Posterior cingulate gyrus (tissue), 11 donors: ENCODE data around the gene OR10G7.

Experiments used
- DNase-seq, 10 donors: peaks; one replicate each; pipeline versions ENCODE4 v3.0.0 to v3.0.0-alpha.2; 2020 to 2021; ENCODE audit warnings: mixed read lengths in 3 of 10
- intact Hi-C: fragments of 100-400 bp; cut with DNase I; formaldehyde crosslinking; loops from one replicate; pipeline ENCODE4 v1.15.1; 2023

OR10G7 gene

GRCh38 chr11:124041254-124041653 is at the start of gene OR10G7:
Gene OR10G7, minus strand, starts transcription at chr11:124041325. Its CDS starts 2,324 bp downstream, at chr11:124039001.
- intact Hi-C loops: no loop called here

DNA sequence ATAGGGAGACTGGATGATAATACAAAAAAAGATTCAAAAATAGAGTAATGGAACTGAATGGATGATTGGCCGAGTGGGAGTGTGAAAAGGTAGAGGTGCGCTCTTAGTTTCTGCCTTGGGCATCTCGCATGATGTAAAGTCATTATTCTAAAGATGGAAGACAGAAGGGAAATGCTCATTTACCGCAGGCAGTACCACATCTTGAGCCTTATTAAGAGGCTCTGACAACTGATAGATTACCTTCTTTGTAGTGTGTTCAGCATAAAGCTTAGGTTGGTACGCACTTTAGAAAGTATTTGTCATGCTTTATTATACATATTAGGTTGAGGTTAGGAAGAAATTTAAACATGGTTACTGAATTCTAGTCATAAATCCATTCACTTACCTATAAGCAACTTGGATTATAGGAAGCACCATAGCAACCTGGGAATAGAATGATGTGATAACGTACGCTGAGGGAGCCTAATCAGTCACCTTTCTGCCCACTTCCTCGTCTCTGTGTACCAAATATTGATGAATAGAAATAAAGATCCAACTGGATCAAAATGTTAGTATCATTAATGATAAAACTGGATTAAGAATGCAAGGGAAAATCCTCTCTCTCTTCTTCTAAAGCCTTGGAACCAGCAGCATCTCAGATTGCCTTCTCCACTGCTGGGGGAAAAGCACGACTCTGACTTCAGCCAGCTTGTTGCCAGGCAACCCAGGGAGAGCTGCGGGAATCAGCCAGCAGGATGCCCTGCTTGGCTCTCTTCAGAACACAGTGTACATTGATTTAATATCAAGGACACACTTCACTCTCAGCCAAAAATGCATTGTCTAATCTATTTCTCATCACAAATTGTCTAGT is 45.1 kb upstream of the OR10G7 start:
- DNase-seq: peak in 9 of 10 donors; percentile 41 to 96 (median 73)
- intact Hi-C loops: no loop called here

More at GRCh38 chr11:124041254-124041653, at the start of gene OR10G7:
- DNase-seq: no peak

- no peak for DNase-seq
- intact Hi-C loops: no loop called here
Observed at GRCh38 chr11:124085583-124085982, 44.5 kb upstream of the OR10G7 start.

GRCh38 chr11:124082371-124082770 is 41.2 kb upstream of the OR10G7 start:
- no peak for DNase-seq
- intact Hi-C loops: no loop called here

DNA sequence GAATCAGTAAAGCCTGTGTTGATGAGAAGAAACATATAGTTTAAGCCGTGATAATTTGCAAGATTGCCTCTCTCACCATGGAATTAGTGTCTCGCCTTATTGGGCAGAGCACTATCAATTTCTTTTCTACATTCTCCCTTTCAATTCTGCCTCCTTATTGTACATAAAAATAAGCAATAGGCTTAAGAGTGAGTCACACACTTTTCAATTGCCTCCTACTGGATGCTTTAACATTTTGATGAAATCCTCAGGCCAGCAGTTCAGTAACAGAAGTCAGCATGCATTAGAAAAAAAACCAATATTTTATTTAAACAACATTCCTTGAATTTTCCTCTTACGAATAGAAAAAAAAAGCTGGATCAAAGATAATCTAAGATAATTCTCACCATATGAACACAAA is 40.4 kb upstream of the OR10G7 start:
- DNase-seq: no peak
- intact Hi-C loops: no loop called here

DNA sequence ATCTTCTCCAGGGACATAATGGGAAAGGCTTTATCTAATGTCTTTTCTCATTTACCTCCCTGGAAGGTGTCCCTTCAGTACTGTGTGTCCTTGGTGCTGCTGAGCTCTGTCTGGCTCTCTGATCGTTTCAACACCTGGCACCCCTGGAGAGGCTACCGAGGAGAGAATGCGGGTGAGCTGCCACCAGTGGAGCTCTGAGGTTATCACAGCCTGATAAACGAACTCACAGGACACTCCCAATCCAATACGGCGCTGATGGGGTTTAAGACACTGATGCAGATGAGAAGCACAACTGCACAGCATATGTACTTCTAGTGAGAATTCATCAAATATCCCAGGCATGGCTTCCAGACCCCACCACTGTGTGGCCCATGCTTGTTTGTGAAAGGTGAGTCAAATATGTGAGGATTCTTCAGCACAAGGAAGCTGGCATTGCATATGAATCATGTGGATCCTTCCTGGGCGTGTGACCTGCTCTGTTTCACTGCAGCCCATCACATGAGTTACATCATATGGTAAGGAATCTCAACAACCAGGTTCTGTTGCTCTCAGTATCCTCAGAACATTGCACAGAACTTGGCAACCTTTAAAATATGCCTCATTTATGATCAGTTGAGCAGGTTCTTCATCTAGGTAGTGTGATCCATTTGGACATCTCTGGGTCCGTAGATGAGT is 39.3 kb upstream of the OR10G7 start:
- intact Hi-C loops: no loop called here
- no peak for DNase-seq

- intact Hi-C loops: loop anchor here (5.0 to 10.0 kb wide), 2 partner anchors 108 to 505 kb away; no protein-coding TSS in a partner anchor
- no peak for DNase-seq
Observed at GRCh38 chr11:124079631-124080326, 38.7 kb upstream of the OR10G7 start.

- no peak for DNase-seq
- intact Hi-C loops: loop anchor here (5.0 to 10.0 kb wide), 2 partner anchors 109 to 506 kb away; no protein-coding TSS in a partner anchor
Observed at GRCh38 chr11:124078591-124078990, 37.5 kb upstream of the OR10G7 start.

DNA sequence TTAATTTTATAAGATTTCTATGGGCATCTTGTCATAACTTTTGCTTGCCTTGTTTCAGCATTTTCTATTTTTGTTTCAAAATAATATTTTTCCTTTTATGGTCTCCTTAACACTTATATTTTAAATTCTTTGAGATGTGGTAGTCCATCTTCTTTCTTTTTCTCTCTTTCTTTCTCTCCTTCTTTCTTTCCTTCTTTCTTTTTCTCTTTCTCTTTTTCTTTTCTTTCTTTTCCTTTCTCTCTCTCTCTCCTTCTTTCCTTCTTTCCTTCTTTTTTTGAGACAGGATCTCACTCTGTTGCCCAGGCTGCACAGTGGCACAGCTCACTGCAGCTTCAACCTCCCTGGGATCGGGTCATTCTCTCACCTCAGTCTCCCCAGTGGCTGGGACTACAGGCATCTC is 36.1 kb upstream of the OR10G7 start:
- intact Hi-C loops: loop anchor here (5.0 to 10.0 kb wide), 2 partner anchors 110 to 508 kb away; no protein-coding TSS in a partner anchor
- DNase-seq: no peak

GRCh38 chr11:124075841-124076651 is 34.9 kb upstream of the OR10G7 start:
- intact Hi-C loops: loop anchor here (5.0 to 10.0 kb wide), 2 partner anchors 111 to 509 kb away; no protein-coding TSS in a partner anchor
- DNase-seq: peak; percentile 30 to 95 (median 64)

DNA sequence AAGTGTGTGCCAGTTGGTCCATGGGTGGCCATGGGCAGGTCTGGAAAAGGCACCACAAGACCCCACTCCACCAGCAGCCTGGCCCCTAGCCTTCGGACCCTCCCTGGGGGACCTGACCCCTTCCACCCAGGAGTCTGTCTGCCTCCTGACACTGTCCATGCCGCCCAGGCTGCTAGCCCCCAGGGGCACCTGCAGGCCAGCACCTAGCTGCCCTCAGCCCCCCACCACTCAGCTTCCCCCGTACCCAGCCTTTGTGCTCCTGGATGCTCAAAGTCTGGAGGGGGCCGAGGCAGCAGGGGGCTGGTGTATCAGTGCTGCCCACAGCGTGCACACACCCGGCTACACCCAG is 34.3 kb upstream of the OR10G7 start:
- DNase-seq: no peak
- intact Hi-C loops: loop anchor here (5.0 to 10.0 kb wide), 2 partner anchors 112 to 509 kb away; no protein-coding TSS in a partner anchor

DNA sequence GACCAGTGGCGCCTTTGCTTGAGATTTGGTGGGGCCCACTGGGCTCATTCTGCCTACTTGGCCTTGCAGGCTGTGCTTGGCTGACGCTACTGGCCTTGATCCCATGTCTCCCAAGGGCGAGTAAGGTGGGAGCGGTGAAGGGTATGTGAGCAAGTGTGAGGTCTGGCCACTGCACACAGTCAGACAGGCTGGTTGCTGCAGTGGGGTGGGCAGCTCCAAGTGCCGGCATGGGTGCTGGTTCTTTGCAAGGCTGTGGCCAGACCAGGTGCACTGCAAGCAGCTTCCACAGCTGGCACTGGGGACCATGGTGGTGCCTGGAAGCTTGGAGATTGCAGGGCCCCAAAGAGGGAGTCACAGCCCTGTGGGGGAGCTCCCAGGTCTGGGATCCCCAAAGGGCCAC is 33.4 kb upstream of the OR10G7 start:
- peak in 2 of 10 donors; percentile 59 to 76 for DNase-seq
- intact Hi-C loops: loop anchor here (5.0 to 10.0 kb wide), 2 partner anchors 258 to 510 kb away; no protein-coding TSS in a partner anchor

GRCh38 chr11:124072147-124072546 is 31.0 kb upstream of the OR10G7 start:
- DNase-seq: no peak
- intact Hi-C loops: loop anchor here (5.0 to 10.0 kb wide), 2 partner anchors 260 to 513 kb away; no protein-coding TSS in a partner anchor

DNA sequence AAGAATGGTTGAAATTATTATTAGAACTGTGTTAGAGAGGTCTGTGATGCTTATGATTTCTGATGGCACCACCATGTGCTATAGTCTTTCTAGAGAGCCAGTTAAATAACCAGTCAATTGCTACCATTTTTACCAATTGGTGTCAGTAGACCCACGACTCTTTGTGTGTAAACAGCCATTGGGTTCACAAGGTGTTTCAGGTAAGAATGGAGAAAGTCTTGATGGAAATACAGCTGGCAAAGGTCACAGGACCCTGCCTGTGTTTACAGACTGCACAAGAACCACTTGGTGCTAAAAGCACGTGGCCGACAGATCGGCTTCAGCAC is 30.5 kb upstream of the OR10G7 start:
- DNase-seq: no peak
- intact Hi-C loops: loop anchor here (5.0 to 10.0 kb wide), 2 partner anchors 261 to 513 kb away; no protein-coding TSS in a partner anchor

GRCh38 chr11:124070915-124071622 is 29.9 kb upstream of the OR10G7 start:
- intact Hi-C loops: loop anchor here (5.0 to 10.0 kb wide), 2 partner anchors 261 to 514 kb away; no protein-coding TSS in a partner anchor
- peak; percentile 59 to 97 (median 79) for DNase-seq

- DNase-seq: peak in 7 of 10 donors; percentile 38 to 91 (median 50)
- intact Hi-C loops: loop anchor here (5.0 to 10.0 kb wide), 2 partner anchors 263 to 515 kb away; no protein-coding TSS in a partner anchor
Observed at GRCh38 chr11:124069429-124070401, 28.6 kb upstream of the OR10G7 start.

DNA sequence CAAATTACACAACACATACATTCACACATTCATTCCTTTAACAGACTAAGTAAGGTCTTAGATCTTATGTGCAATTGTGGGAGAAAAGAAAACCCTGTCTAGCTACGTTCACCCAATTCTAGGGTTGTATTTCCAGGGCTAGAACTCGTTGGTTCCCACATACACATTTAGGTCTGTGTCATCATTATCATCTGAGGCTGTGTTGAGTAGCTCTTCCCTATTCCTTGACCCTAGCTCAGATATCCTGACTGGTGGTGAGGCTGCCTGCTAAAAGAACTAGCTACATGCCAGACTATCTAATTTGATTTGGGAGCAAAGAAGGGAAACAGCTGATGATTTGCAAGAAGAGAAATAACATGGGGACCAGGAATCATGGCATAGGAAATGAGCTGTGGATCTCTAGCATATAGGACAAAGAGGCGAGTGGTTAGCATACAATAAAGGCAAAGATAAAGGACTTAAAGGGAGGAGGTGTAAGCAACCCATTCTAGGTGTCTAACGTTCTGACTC is 27.5 kb upstream of the OR10G7 start:
- DNase-seq: no peak
- intact Hi-C loops: no loop called here

- no peak for DNase-seq
- intact Hi-C loops: no loop called here
Observed at GRCh38 chr11:124052966-124053365, 11.8 kb upstream of the OR10G7 start.
